ENCODE data around the gene NEK7. TPM values are rescaled to one million over a fixed set of nuclear protein-coding genes. Genes with fewer than 3 reads are reported as not detected.

The NEK7 gene
- total and polyA plus RNA-seq, 2 of the 4 experiments (the other 2 are of a cell fraction) = 89.0 to 467 TPM

- no CpG with 5 or more reads among the region's 1 CpG for WGBS, 2 experiments (ENCODE audit: extremely low coverage in 2 of 2, insufficient read length in 1 of 2)
- in situ Hi-C loops (cut with MboI; ENCODE audit: low sequenced_read_pairs) = no loop called here
Measured at GRCh38 chr1:198150369-198150768, 6.4 kb upstream of the NEK7 start.

More at GRCh38 chr1:198150369-198150768, 6.4 kb upstream of the NEK7 start:
- no peak overlapping the region for H3K4me2 ChIP-seq (ENCODE audit: low read depth, low read length)
- DNase-seq (no peak), ATAC-seq (ENCODE audit: low read depth) (no peak)
- peaks cover 1% of the 10 kb centered on the region; the same call in 1 of the 2 replicates for H3K4me1 ChIP-seq (ENCODE audit: control insufficient read depth, insufficient read depth, low read length)
- H2AFZ ChIP-seq (replicated peaks; ENCODE audit: low read length, poor library complexity) = no peak overlapping the region
- H3K9me3 ChIP-seq (ENCODE audit: control insufficient read depth, insufficient read depth, low read length) = no peaks in the 10 kb centered on the region
- TF ChIP-seq RAD21 (IDR thresholded peaks at IDR 0.05; ENCODE audit: low read length) = no peak
- no peak for TF ChIP-seq CTCF (conservative IDR thresholded peaks at IDR 0.05; ENCODE audit: low read depth, low read length)
- TF ChIP-seq CHD1 (IDR thresholded peaks at IDR 0.05; ENCODE audit: low read depth, low read length) = no peak
- no peak for TF ChIP-seq NFE2L2 (IDR thresholded peaks at IDR 0.05; ENCODE audit: low read depth, low read length)
- no peak for TF ChIP-seq RCOR1 (IDR thresholded peaks at IDR 0.05; ENCODE audit: insufficient replicate concordance, low read length)
- TF ChIP-seq USF2 (IDR thresholded peaks at IDR 0.05; ENCODE audit: low read depth, low read length) = no peak
- TF ChIP-seq CEBPB (IDR thresholded peaks at IDR 0.05; ENCODE audit: low read depth, low read length) = no peak
- TF ChIP-seq BHLHE40 (IDR thresholded peaks at IDR 0.05; ENCODE audit: low read depth, low read length) = no peak
- no peak for TF ChIP-seq MAFK (IDR thresholded peaks at IDR 0.05; ENCODE audit: low read depth, low read length)
- no peak for TF ChIP-seq MAZ (IDR thresholded peaks at IDR 0.05; ENCODE audit: borderline replicate concordance, low read depth, low read length)
- TF ChIP-seq FOS (IDR thresholded peaks at IDR 0.05; ENCODE audit: low read depth, low read length) = no peak
- TF ChIP-seq SMC3 (IDR thresholded peaks at IDR 0.05; ENCODE audit: low read depth, low read length) = no peak
- no peak overlapping the region for H3K18ac ChIP-seq (ENCODE audit: low read depth, low read length)
- H3K4ac ChIP-seq (ENCODE audit: low read depth, low read length) = no peak overlapping the region
- POLR2A ChIA-PET (ENCODE audit: unreplicated experiment) = no interaction called here
- no peak overlapping the region for H3K23ac ChIP-seq (ENCODE audit: low read depth, low read length)
- H3K79me1 ChIP-seq (ENCODE audit: low read depth in 1 of 2, low read length in 2 of 2) = no peaks in the 10 kb centered on the region
- H4K5ac ChIP-seq (ENCODE audit: low read depth, low read length) = no peak overlapping the region
- no peak overlapping the region for H3K56ac ChIP-seq (ENCODE audit: extremely low read depth, insufficient read depth, low read length)
- intact Hi-C loops (cut with micrococcal nuclease) (no loop called here), dilution Hi-C loops (cut with HindIII; ENCODE audit: low sequenced_read_pairs, unreplicated experiment) (no loop called here)
- no peaks in the 10 kb centered on the region for H3K27me3 ChIP-seq (ENCODE audit: control insufficient read depth, insufficient read depth, low read length)
- no peak overlapping the region for H3K14ac ChIP-seq (replicated peaks; ENCODE audit: low read depth, low read length)
- no peaks in the 10 kb centered on the region for H3K9me1 ChIP-seq (ENCODE audit: insufficient read depth, low read length)
- no peak overlapping the region for H2BK15ac ChIP-seq (ENCODE audit: low read depth, low read length)
- H3K4me3 ChIP-seq (ENCODE audit: insufficient read depth, low read depth, low read length) = no peak overlapping the region
- no TSS peak for BruUV-seq (replicated peaks)
- no peak overlapping the region for H3K9ac ChIP-seq (ENCODE audit: low read depth, low read length)
- no peak overlapping the region for H3K27ac ChIP-seq (ENCODE audit: insufficient read depth, low read length)
- no peaks in the 10 kb centered on the region for H4K20me1 ChIP-seq (ENCODE audit: insufficient read depth, low read length)
- H2BK20ac ChIP-seq (ENCODE audit: low read depth, low read length) = no peak overlapping the region
- CTCF ChIA-PET = no interaction called here
- H2AK9ac ChIP-seq (replicated peaks; ENCODE audit: low read depth, low read length, poor library complexity) = no peak overlapping the region
- H2AK5ac ChIP-seq (ENCODE audit: low read depth, low read length) = no peak overlapping the region
- H4K91ac ChIP-seq (ENCODE audit: insufficient read depth, low read depth, low read length) = no peak overlapping the region
- no peak overlapping the region for H2BK5ac ChIP-seq (ENCODE audit: low read depth, low read length, poor library complexity, severe bottlenecking)
- H2BK120ac ChIP-seq (ENCODE audit: low read depth, low read length) = no peak overlapping the region
- no peak overlapping the region for H4K8ac ChIP-seq (ENCODE audit: low read depth in 2 of 2, low read length in 2 of 2)
- H3K36me3 ChIP-seq (ENCODE audit: control insufficient read depth, insufficient read depth, low read length) = no peaks in the 10 kb centered on the region
